Panc1 (cell line): Measurements from ENCODE around the gene ENTPD5. TPM values are rescaled to one million over a fixed set of nuclear protein-coding genes. Genes with fewer than 3 reads are reported as not detected.

ENCODE experiments used
- ATAC-seq: fragments of 200-7000 bp; cut with Tn5 transposase; 2 replicates; pipeline ENCODE4 v1.9.1; 2020; ENCODE audit warnings: mild to moderate bottlenecking, moderate library complexity
- BruUV-seq: library from RNA; stranded (reverse); fragments of 400-500 nt; replicated peaks from 2 replicates; lab custom pipeline; 2021; lab: Mats Ljungman, UMichigan
- CTCF ChIA-PET: fragments of 300-600 bp; sonication (Branson Sonifier 250); formaldehyde crosslinking; loops from one replicate; lab custom pipeline; 2022; ENCODE audit warnings: antibody characterized with exemption; lab: Charles Lee
- POLR2A ChIA-PET: fragments of 300-600 bp; sonication (Branson Sonifier 250); formaldehyde crosslinking; loops from one replicate; lab custom pipeline; 2022; ENCODE audit warnings: antibody characterized with exemption; lab: Charles Lee
- DNase-seq: peaks from one replicate; pipeline ENCODE4 v3.0.0-alpha.2; 2010; ENCODE audit warnings: low read depth, low spot score
- H3K27ac ChIP-seq: 2 replicates; pipeline ENCODE4 v1.5.1; 2011; ENCODE audit warnings: mild to moderate bottlenecking, low read length, inconsistent platforms
- H3K27me3 ChIP-seq: fragments of 200-500 bp; sonication (Bioruptor generic); 2 replicates; pipeline ENCODE4 v1.6.0; 2014; ENCODE audit warnings: low read length, inconsistent platforms; ENCODE audit not compliant: control insufficient read depth, insufficient read depth
- H3K36me3 ChIP-seq: fragments of 200-500 bp; sonication (Bioruptor generic); 2 replicates; pipeline ENCODE4 v1.5.1; 2014; ENCODE audit warnings: inconsistent platforms, mild to moderate bottlenecking, low read length, moderate library complexity; ENCODE audit not compliant: control insufficient read depth, insufficient read depth
- H3K4me1 ChIP-seq: 2 replicates; pipeline ENCODE4 v1.5.1; 2011; ENCODE audit warnings: inconsistent platforms, mild to moderate bottlenecking, low read length, moderate library complexity; ENCODE audit not compliant: control insufficient read depth, insufficient read depth
- H3K4me3 ChIP-seq, 2 experiments: 2 replicates each; pipeline ENCODE4 v1.5.1; 2011 to 2012; ENCODE audit warnings: low read depth in 2 of 2, low read length in 2 of 2, mild to moderate bottlenecking in 2 of 2, inconsistent platforms in 1 of 2, moderate library complexity in 1 of 2
- H3K9me3 ChIP-seq: fragments of 200-500 bp; sonication (Bioruptor generic); 2 replicates; pipeline ENCODE4 v1.5.1; 2014; ENCODE audit warnings: low read depth, mild to moderate bottlenecking, inconsistent platforms, low read length, moderate library complexity; ENCODE audit not compliant: control insufficient read depth, insufficient read depth
- POLR2AphosphoS5 ChIP-seq: IDR thresholded peaks from 2 replicates; pipeline ENCODE4 v1.6.1; 2012; ENCODE audit warnings: mild to moderate bottlenecking, low read depth, low read length, moderate library complexity
- SIN3A ChIP-seq: IDR thresholded peaks from 2 replicates; pipeline ENCODE4 v1.6.1; 2012; ENCODE audit warnings: low read depth, mild to moderate bottlenecking, low read length, moderate library complexity, borderline replicate concordance; ENCODE audit not compliant: insufficient read depth
- TCF7L2 ChIP-seq: IDR thresholded peaks from 2 replicates; pipeline ENCODE4 v1.6.1; 2011; ENCODE audit warnings: mild to moderate bottlenecking, low read depth, low read length, inconsistent platforms
- in situ Hi-C: cut with HindIII; loops from 2 replicates; pipeline ENCODE4 v1.10.0; 2016; ENCODE audit warnings: low sequenced_read_pairs, low pct_unique_long_range_greater_than_20kb
- intact Hi-C: fragments of 100-400 bp; cut with micrococcal nuclease; formaldehyde crosslinking; loops from one replicate; pipeline ENCODE4 v1.10.0; 2022; ENCODE audit not compliant: unreplicated experiment
- total RNA-seq: library from RNA; stranded (reverse); gene quantifications from one replicate; pipeline ENCODE4 v1.2.1, GENCODE V29; 2021; ENCODE audit not compliant: unreplicated experiment
- TF ChIP-seq, protein P1 (sequence below): fragments of 450-650 bp; IDR thresholded peaks from 2 replicates; pipeline ENCODE4 v1.5.1; 2017; ENCODE audit warnings: mild to moderate bottlenecking
- TF ChIP-seq, protein P2 (sequence below), 2 experiments: IDR thresholded peaks; 2 replicates each; pipeline ENCODE4 v1.6.1; 2011 to 2012; ENCODE audit warnings: low read depth in 2 of 2, control low read depth in 1 of 2, low read length in 1 of 2, mild to moderate bottlenecking in 1 of 2, moderate library complexity in 1 of 2; ENCODE audit not compliant: insufficient read depth in 1 of 2

ENTPD5 gene
- total RNA-seq, 1 experiment from 2014 or later, result 13.0 TPM

DNA sequence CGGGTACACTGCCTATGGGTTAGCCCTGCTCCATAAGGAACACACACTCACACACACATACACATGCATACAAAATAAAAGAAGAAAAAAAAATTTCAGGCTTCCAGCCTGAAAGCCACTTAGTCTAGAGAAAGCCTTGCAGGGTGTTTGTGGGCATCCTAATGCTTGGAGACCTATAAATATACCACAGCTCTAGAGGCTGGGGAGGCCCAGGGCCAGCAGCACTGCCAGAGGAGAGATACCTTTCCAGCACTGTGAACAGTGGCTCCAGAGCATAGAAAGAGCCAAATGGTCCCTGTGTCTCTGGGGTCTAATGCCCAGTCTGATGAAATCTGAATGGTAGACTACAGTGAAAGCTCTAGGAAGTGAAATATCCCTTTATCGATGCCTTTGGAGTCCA lies 82.1 kb downstream of the ENTPD5 start:
- TF ChIP-seq, protein P1, sequence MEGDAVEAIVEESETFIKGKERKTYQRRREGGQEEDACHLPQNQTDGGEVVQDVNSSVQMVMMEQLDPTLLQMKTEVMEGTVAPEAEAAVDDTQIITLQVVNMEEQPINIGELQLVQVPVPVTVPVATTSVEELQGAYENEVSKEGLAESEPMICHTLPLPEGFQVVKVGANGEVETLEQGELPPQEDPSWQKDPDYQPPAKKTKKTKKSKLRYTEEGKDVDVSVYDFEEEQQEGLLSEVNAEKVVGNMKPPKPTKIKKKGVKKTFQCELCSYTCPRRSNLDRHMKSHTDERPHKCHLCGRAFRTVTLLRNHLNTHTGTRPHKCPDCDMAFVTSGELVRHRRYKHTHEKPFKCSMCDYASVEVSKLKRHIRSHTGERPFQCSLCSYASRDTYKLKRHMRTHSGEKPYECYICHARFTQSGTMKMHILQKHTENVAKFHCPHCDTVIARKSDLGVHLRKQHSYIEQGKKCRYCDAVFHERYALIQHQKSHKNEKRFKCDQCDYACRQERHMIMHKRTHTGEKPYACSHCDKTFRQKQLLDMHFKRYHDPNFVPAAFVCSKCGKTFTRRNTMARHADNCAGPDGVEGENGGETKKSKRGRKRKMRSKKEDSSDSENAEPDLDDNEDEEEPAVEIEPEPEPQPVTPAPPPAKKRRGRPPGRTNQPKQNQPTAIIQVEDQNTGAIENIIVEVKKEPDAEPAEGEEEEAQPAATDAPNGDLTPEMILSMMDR, result no peak
- TF ChIP-seq TCF7L2 (no peak), SIN3A (no peak), POLR2AphosphoS5 (no peak)
- TF ChIP-seq, protein P2, sequence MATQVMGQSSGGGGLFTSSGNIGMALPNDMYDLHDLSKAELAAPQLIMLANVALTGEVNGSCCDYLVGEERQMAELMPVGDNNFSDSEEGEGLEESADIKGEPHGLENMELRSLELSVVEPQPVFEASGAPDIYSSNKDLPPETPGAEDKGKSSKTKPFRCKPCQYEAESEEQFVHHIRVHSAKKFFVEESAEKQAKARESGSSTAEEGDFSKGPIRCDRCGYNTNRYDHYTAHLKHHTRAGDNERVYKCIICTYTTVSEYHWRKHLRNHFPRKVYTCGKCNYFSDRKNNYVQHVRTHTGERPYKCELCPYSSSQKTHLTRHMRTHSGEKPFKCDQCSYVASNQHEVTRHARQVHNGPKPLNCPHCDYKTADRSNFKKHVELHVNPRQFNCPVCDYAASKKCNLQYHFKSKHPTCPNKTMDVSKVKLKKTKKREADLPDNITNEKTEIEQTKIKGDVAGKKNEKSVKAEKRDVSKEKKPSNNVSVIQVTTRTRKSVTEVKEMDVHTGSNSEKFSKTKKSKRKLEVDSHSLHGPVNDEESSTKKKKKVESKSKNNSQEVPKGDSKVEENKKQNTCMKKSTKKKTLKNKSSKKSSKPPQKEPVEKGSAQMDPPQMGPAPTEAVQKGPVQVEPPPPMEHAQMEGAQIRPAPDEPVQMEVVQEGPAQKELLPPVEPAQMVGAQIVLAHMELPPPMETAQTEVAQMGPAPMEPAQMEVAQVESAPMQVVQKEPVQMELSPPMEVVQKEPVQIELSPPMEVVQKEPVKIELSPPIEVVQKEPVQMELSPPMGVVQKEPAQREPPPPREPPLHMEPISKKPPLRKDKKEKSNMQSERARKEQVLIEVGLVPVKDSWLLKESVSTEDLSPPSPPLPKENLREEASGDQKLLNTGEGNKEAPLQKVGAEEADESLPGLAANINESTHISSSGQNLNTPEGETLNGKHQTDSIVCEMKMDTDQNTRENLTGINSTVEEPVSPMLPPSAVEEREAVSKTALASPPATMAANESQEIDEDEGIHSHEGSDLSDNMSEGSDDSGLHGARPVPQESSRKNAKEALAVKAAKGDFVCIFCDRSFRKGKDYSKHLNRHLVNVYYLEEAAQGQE (IDR thresholded peaks at IDR 0.05; ENCODE audit: insufficient read depth in 1 of 2, low read depth in 2 of 2, low read length in 1 of 2), result no peak
- no TSS peak for BruUV-seq
- ChIA-PET POLR2A (no interaction called here), CTCF (no interaction called here)
- H3K9me3 ChIP-seq, result no peaks in the 10 kb centered on the region
- H3K27me3 ChIP-seq, result no peaks in the 10 kb centered on the region
- intact Hi-C loops, result no loop called here
- no peak overlapping the region for H3K4me3 ChIP-seq
- H3K36me3 ChIP-seq, result peaks cover 7% of the 10 kb centered on the region
- in situ Hi-C loops, result no loop called here
- no peak overlapping the region for H3K27ac ChIP-seq
- no peaks in the 10 kb centered on the region for H3K4me1 ChIP-seq
- ATAC-seq (no peak), DNase-seq (no peak)

DNA sequence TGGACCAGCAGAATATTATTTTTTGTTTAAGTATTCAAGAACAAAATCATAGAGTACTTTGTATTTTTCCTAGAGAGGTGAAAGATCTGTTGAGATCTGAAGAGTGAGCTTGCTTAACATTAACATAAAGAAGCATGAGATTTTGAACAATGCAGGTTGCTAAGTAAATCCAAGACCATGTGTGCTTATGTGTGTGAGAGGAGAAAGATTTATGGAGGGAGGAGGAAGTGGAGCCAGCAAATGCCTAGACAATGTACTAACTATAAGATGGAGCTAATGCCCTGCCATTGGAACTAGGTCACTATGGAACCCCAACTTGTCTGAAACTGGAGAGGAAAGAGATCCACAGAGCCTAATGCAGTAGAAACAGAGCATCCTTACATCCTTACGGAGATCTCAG lies 82.5 kb downstream of the ENTPD5 start:
- intact Hi-C loops, result no loop called here
- ChIA-PET POLR2A (no interaction called here), CTCF (no interaction called here)
- TF ChIP-seq TCF7L2, result no peak
- TF ChIP-seq POLR2AphosphoS5, result no peak
- TF ChIP-seq, protein P2 (IDR thresholded peaks at IDR 0.05; ENCODE audit: insufficient read depth in 1 of 2, low read depth in 2 of 2, low read length in 1 of 2), result no peak
- TF ChIP-seq, protein P1, result no peak
- no peak for TF ChIP-seq SIN3A
- H3K27me3 ChIP-seq, result no peaks in the 10 kb centered on the region
- in situ Hi-C loops, result no loop called here
- no TSS peak for BruUV-seq
- DNase-seq (no peak), ATAC-seq (no peak)
- no peaks in the 10 kb centered on the region for H3K9me3 ChIP-seq
- no peaks in the 10 kb centered on the region for H3K4me1 ChIP-seq
- H3K27ac ChIP-seq, result no peak overlapping the region
- no peak overlapping the region for H3K4me3 ChIP-seq
- H3K36me3 ChIP-seq, result peaks cover 11% of the 10 kb centered on the region
